Activated CD4-positive, alpha-beta T cell treated with anti-CD3 and anti-CD28 coated beads for 36 hours (primary cell): ENCODE results near the gene NFE2L1. TPM values are rescaled to one million over a fixed set of nuclear protein-coding genes. Genes with fewer than 3 reads are reported as not detected.

ENCODE experiments used
- ATAC-seq: fragments of 200-7000 bp; cut with Tn5 transposase; one replicate; pipeline ENCODE4 v1.10.0; 2021; ENCODE audit warnings: mild to moderate bottlenecking, moderate library complexity
- CTCF ChIA-PET: fragments of 350-600 bp; sonication (Branson Sonifier 250); formaldehyde crosslinking; loops from one replicate; lab custom pipeline; 2021; ENCODE audit warnings: antibody characterized with exemption; lab: Charles Lee
- POLR2A ChIA-PET: fragments of 350-600 bp; sonication (Branson Sonifier 250); formaldehyde crosslinking; loops from one replicate; lab custom pipeline; 2021; ENCODE audit warnings: antibody characterized with exemption, inconsistent platforms; lab: Charles Lee
- DNase-seq: peaks from one replicate; pipeline ENCODE4 v3.0.0-alpha.2; 2020
- H3K27ac Mint-ChIP-seq: one replicate; pipeline ENCODE4 v1.8.0; 2021; ENCODE audit warnings: mixed read lengths
- H3K27me3 Mint-ChIP-seq: one replicate; pipeline ENCODE4 v1.8.0; 2021; ENCODE audit warnings: mixed read lengths
- H3K36me3 Mint-ChIP-seq: one replicate; pipeline ENCODE4 v1.8.0; 2021; ENCODE audit warnings: low read depth, mixed read lengths
- H3K4me1 Mint-ChIP-seq: one replicate; pipeline ENCODE4 v1.8.0; 2021; ENCODE audit warnings: mixed read lengths
- H3K4me3 Mint-ChIP-seq: one replicate; pipeline ENCODE4 v1.8.0; 2021; ENCODE audit warnings: mild to moderate bottlenecking, moderate library complexity, mixed read lengths
- H3K9me3 Mint-ChIP-seq: one replicate; pipeline ENCODE4 v1.8.0; 2021; ENCODE audit warnings: low read depth, mixed read lengths
- intact Hi-C, 2 experiments: fragments of 100-400 bp; cut with DNase I in 1 of 2; cut with micrococcal nuclease in 1 of 2; formaldehyde crosslinking; loops; one replicate each; pipeline versions ENCODE4 v1.14.2 to v1.15.1; 2022 to 2024; cut with DNase I, micrococcal nuclease
- total RNA-seq, 2 experiments: library from RNA; stranded (reverse); gene quantifications; one replicate each; pipeline ENCODE4 v1.2.3, GENCODE V29; 2021

NFE2L1 gene
- total RNA-seq, 2 experiments from 2014 or later, result 100 to 127 TPM

DNA sequence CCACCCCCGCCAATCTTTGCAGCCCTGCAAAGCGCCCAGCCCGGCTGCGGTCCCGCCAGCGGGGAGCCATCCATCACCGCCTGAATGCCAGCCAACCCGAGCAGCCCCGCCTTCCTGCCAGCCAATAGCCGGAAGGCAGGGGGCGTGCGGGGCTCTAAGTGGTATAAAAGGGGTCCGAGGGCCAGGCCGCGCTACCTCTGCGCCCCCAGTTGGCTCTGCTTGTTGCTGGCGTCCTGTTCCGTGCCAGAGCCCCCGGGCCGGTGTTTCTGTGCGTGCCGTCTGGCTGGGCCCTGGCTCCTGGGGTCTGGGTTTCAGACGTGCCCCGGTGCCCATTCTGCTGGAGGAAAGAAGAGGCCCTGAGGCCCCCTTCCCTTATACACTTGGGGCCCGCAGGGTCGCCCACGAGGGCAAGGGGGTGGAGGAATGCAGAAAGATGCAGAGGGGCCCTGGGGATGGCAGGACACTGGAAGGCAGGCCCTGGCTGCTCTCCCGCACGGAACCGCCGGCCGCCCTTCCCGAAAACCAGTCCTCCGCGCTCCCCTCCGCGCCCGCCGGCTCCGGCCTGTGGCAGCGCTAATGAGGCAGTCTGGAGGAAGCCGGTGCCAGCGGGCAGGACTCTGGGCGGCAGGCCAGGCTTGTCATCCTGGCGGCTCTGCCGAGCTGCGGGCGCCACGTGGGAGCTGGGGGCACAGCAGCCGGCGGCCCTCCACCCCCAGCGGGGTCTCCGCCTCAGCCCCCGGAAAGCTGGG is 24.6 kb upstream of the NFE2L1 start:
- peak; percentile 68 for DNase-seq
- ChIA-PET POLR2A (no interaction called here), CTCF (interaction anchor here (0.9 to 1.4 kb wide), 3 partner anchors 24 to 80 kb away, joined by 3 read pairs; partner anchors contain the start of gene CDK5RAP3)
- H3K27ac Mint-ChIP-seq, result no peak overlapping the region
- H3K36me3 Mint-ChIP-seq, result no peaks in the 10 kb centered on the region
- H3K27me3 Mint-ChIP-seq, result peaks cover 28% of the 10 kb centered on the region
- H3K4me3 Mint-ChIP-seq, result peak overlapping the region; percentile 64
- no peaks in the 10 kb centered on the region for H3K9me3 Mint-ChIP-seq
- peaks cover 26% of the 10 kb centered on the region for H3K4me1 Mint-ChIP-seq
- intact Hi-C loops, result loop anchor here (1.0 to 10.0 kb wide), 6 partner anchors 45 to 587 kb away; partner anchors contain the start of genes CDK5RAP3 (in 1 of the 2), HOXB7 (in 1 of the 2), SCRN2 (in 1 of the 2) and SP2 (in 1 of the 2)
- no peak for ATAC-seq

DNA sequence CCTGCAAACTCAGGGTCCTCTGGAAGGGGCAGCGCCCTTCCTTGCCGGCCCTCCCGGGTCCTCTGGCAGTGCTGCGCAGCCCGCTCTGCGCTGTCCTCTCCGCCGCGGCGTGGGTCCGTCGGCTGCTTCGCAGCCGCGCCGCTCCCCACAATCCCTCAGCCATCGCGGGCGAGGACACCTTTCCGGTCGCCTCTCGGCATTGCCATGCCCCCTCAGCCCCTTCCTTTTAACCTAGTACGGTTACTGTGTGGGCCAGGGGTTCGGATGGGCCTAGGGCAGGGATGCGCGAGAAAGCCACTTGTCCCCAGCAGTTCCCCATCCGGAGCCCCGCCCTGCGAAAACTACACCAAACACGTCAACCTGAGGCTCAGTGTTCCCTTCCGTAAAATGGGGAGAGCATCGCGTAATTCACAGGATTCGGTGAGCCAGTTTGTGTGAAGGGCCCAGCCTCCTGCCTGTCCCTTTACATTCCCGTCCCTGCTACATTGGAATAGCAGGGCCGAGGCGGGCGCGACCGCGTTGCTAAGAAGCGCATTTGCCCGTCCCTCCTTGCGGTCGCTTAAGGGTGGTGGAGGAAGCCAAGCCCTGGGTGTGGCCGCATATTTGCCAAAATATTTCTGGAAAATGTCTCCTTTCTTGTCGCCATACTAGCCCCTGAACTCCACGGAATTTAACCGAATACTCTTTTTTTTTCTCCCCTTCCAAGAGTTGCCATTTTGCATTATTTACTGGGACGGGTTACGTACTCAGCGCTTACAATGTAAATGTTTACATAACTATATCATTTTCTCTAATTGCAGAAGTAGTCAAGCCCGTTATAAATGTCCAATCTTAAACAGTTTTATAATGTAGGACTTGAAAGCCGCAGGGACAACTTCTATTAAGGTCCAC is 23.8 kb upstream of the NFE2L1 start:
- Mint-ChIP-seq H3K4me3 (peak overlapping the region; percentile 77), H3K36me3 (no peaks in the 10 kb centered on the region), H3K4me1 (peaks cover 26% of the 10 kb centered on the region), H3K9me3 (no peaks in the 10 kb centered on the region), H3K27ac (peak overlapping the region; percentile 33), H3K27me3 (peaks cover 27% of the 10 kb centered on the region)
- ChIA-PET CTCF (interaction anchor here (0.9 to 5.2 kb wide), 21 partner anchors 12 to 572 kb away, joined by 3 to 123 read pairs (median 4); partner anchors contain the start of genes CBX1, CDK5RAP3, COPZ2 and NFE2L1), POLR2A (interaction anchor here (0.9 to 1.3 kb wide), 2 partner anchors 23 to 76 kb away, joined by 3 to 6 read pairs; partner anchors contain the start of gene NFE2L1)
- ATAC-seq, result peak; percentile 3
- peak; percentile 66 for DNase-seq
- intact Hi-C loops, result loop anchor here (1.0 to 10.0 kb wide), 17 partner anchors 24 to 884 kb away; partner anchors contain the start of genes NFE2L1 (in 2 of the 2), SP2 (in 2 of the 2), ATP5MC1 (in 1 of the 2) and CBX1 (in 1 of the 2)

DNA sequence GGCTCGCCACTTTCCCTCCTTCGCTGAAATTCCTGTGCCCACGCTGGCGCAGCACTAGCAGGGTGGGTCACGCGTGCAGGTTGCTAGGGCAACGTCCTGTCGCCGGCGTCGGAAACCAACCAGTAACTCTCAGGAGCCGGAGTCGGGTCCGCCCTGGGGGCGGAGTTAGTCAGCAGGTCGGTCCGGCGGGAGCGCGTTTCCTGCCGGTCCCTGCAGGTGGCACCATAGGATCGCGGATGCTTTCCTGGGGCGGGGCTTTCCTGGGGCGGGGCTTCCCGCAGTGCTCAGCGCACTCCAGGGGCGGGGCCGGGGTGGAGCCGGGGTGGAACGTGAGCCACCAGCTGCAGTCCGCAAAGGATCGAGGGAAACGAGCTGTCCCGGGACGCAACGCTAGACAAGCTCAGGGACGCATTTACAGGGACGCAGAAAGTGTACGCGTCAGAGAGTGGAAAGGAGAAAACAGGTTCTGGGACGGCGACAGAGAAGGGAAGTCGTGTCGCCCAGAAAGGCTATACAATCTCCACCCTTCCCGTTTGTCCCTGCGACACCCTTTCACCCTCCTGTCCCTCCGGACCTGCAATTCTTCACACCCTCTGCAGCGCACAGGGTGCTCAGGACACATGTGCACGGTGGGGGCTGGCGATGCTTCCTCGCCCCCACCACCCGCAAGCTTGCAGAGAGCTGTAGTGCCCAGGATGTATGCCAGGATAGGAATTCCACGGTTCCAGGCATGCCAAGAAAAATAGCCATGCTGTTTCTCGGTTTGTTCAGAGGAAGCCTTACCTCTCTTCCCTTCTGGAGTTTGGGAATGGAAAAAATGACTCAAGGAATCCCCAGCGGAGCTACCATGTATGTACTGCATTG is 22.9 kb upstream of the NFE2L1 start:
- intact Hi-C loops, result loop anchor here (1.0 to 10.0 kb wide), 16 partner anchors 23 to 883 kb away; partner anchors contain the start of genes NFE2L1 (in 2 of the 2), ATP5MC1 (in 1 of the 2), CBX1 (in 1 of the 2) and CDK5RAP3 (in 1 of the 2)
- Mint-ChIP-seq H3K36me3 (no peaks in the 10 kb centered on the region), H3K27ac (no peak overlapping the region), H3K4me1 (peaks cover 26% of the 10 kb centered on the region), H3K4me3 (peak overlapping the region; percentile 77), H3K27me3 (peaks cover 24% of the 10 kb centered on the region), H3K9me3 (no peaks in the 10 kb centered on the region)
- ChIA-PET POLR2A (interaction anchor here (0.7 to 1.3 kb wide), 3 partner anchors 22 to 83 kb away, joined by 3 to 6 read pairs (median 3); partner anchors contain the start of gene NFE2L1), CTCF (interaction anchor here (0.5 to 5.2 kb wide), 26 partner anchors 8 to 791 kb away, joined by 3 to 123 read pairs (median 4); partner anchors contain the start of genes CBX1, CDK5RAP3, COPZ2 and HOXB5)
- DNase-seq (peak; percentile 99), ATAC-seq (peak; percentile 89)

- ATAC-seq (no peak), DNase-seq (peak; percentile 19)
- POLR2A ChIA-PET, result interaction anchor here (0.7 to 1.3 kb wide), 4 partner anchors 10 to 592 kb away, joined by 3 to 6 read pairs (median 4); partner anchors contain the start of gene NFE2L1
- Mint-ChIP-seq H3K27ac (no peak overlapping the region), H3K4me1 (peaks cover 26% of the 10 kb centered on the region), H3K4me3 (peak overlapping the region; percentile 77), H3K27me3 (peaks cover 23% of the 10 kb centered on the region), H3K36me3 (no peaks in the 10 kb centered on the region), H3K9me3 (no peaks in the 10 kb centered on the region)
- CTCF ChIA-PET, result interaction anchor here (0.5 to 5.2 kb wide), 28 partner anchors 9 to 1239 kb away, joined by 3 to 123 read pairs (median 4); partner anchors contain the start of genes CBX1, CDK5RAP3, COPZ2 and HOXB5
- intact Hi-C loops, result loop anchor here (1.0 to 10.0 kb wide), 17 partner anchors 22 to 882 kb away; partner anchors contain the start of genes NFE2L1 (in 2 of the 2), ATP5MC1 (in 1 of the 2), CBX1 (in 1 of the 2) and CDK5RAP3 (in 1 of the 2)
Observed at GRCh38 chr17:48025904-48026501, 22.2 kb upstream of the NFE2L1 start.

- CTCF ChIA-PET, result interaction anchor here (0.6 to 5.2 kb wide), 28 partner anchors 9 to 1240 kb away, joined by 3 to 123 read pairs (median 4); partner anchors contain the start of genes CDK5RAP3, COPZ2, HOXB5 and NFE2L1
- POLR2A ChIA-PET, result interaction anchor here (0.5 to 1.0 kb wide), 3 partner anchors 9 to 592 kb away, joined by 3 to 8 read pairs (median 4); no protein-coding TSS in a partner anchor
- Mint-ChIP-seq H3K9me3 (no peaks in the 10 kb centered on the region), H3K36me3 (no peaks in the 10 kb centered on the region), H3K27ac (no peak overlapping the region), H3K4me1 (peaks cover 26% of the 10 kb centered on the region), H3K4me3 (no peak overlapping the region), H3K27me3 (peaks cover 22% of the 10 kb centered on the region)
- peak; percentile 87 for DNase-seq
- intact Hi-C loops, result loop anchor here in 1 of 2 experiments (2.0 to 10.0 kb wide), 2 partner anchors 308 to 592 kb away; no protein-coding TSS in a partner anchor
- peak; percentile 31 for ATAC-seq
Observed at GRCh38 chr17:48026502-48027321, 21.4 kb upstream of the NFE2L1 start.

GRCh38 chr17:48027322-48027981 is 20.7 kb upstream of the NFE2L1 start:
- no peaks in the 10 kb centered on the region for H3K36me3 Mint-ChIP-seq
- no peak for ATAC-seq
- intact Hi-C loops, result loop anchor here in 1 of 2 experiments (2.0 to 10.0 kb wide), 2 partner anchors 307 to 591 kb away; no protein-coding TSS in a partner anchor
- DNase-seq, result no peak
- H3K27me3 Mint-ChIP-seq, result peaks cover 20% of the 10 kb centered on the region
- H3K4me3 Mint-ChIP-seq, result no peak overlapping the region
- POLR2A ChIA-PET, result interaction anchor here (1.0 kb wide), 1 partner anchor 591 kb away, joined by 3 read pairs; no protein-coding TSS in a partner anchor
- CTCF ChIA-PET, result interaction anchor here (0.7 to 5.2 kb wide), 21 partner anchors 9 to 711 kb away, joined by 3 to 123 read pairs (median 4); partner anchors contain the start of genes COPZ2 and NFE2L1
- H3K4me1 Mint-ChIP-seq, result peaks cover 26% of the 10 kb centered on the region
- H3K27ac Mint-ChIP-seq, result no peak overlapping the region
- no peaks in the 10 kb centered on the region for H3K9me3 Mint-ChIP-seq

- Mint-ChIP-seq H3K9me3 (no peaks in the 10 kb centered on the region), H3K4me3 (no peak overlapping the region), H3K27ac (no peak overlapping the region), H3K4me1 (peaks cover 22% of the 10 kb centered on the region), H3K36me3 (no peaks in the 10 kb centered on the region), H3K27me3 (peaks cover 27% of the 10 kb centered on the region)
- CTCF ChIA-PET, result interaction anchor here (0.7 to 5.2 kb wide), 6 partner anchors 7 to 136 kb away, joined by 3 to 123 read pairs (median 4); partner anchors contain the start of gene COPZ2
- ATAC-seq (no peak), DNase-seq (no peak)
- POLR2A ChIA-PET, result no interaction called here
- intact Hi-C loops, result loop anchor here in 1 of 2 experiments (10.0 kb wide), 1 partner anchor 306 kb away; no protein-coding TSS in a partner anchor
Observed at GRCh38 chr17:48028736-48029135, 19.4 kb upstream of the NFE2L1 start.

DNA sequence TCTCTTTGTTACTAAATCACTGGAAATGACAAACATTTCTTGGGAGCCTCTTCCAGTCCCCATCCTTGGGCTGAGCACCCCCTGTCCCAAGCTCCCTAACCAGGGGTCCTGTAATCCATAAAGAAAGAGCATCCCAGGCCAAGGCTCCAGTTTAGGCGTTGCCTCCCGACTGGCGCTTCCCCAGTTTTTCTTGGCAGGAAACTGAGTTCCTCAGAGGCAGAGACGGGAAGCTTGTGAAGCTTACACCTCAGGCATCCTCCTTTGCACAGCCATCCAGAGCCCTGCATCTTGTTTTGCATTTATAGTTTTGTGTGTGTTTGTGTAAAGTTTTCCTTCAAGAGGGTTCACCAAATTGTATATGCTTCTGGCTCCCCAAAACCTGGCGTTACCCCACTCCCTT is 17.6 kb upstream of the NFE2L1 start:
- CTCF ChIA-PET, result interaction anchor here (1.6 to 2.1 kb wide), 3 partner anchors 38 to 49 kb away, joined by 4 to 8 read pairs (median 8); no protein-coding TSS in a partner anchor
- Mint-ChIP-seq H3K9me3 (no peaks in the 10 kb centered on the region), H3K4me3 (no peak overlapping the region), H3K27me3 (peaks cover 22% of the 10 kb centered on the region), H3K27ac (no peak overlapping the region), H3K36me3 (no peaks in the 10 kb centered on the region), H3K4me1 (peaks cover 8% of the 10 kb centered on the region)
- ATAC-seq (no peak), DNase-seq (no peak)
- intact Hi-C loops, result no loop called here
- POLR2A ChIA-PET, result interaction anchor here (0.6 kb wide), 1 partner anchor 75 kb away, joined by 3 read pairs; no protein-coding TSS in a partner anchor
